ENCODE results near the gene RIPK1. TPM values are rescaled to one million over a fixed set of nuclear protein-coding genes. Genes with fewer than 3 reads are reported as not detected.

The RIPK1 gene
- total and polyA plus RNA-seq, 9 of the 15 experiments (the other 6 are each of a cell fraction or from before 2014, with no cell fraction given) = 3.8 to 24.9 (median 17.7) TPM

DNA sequence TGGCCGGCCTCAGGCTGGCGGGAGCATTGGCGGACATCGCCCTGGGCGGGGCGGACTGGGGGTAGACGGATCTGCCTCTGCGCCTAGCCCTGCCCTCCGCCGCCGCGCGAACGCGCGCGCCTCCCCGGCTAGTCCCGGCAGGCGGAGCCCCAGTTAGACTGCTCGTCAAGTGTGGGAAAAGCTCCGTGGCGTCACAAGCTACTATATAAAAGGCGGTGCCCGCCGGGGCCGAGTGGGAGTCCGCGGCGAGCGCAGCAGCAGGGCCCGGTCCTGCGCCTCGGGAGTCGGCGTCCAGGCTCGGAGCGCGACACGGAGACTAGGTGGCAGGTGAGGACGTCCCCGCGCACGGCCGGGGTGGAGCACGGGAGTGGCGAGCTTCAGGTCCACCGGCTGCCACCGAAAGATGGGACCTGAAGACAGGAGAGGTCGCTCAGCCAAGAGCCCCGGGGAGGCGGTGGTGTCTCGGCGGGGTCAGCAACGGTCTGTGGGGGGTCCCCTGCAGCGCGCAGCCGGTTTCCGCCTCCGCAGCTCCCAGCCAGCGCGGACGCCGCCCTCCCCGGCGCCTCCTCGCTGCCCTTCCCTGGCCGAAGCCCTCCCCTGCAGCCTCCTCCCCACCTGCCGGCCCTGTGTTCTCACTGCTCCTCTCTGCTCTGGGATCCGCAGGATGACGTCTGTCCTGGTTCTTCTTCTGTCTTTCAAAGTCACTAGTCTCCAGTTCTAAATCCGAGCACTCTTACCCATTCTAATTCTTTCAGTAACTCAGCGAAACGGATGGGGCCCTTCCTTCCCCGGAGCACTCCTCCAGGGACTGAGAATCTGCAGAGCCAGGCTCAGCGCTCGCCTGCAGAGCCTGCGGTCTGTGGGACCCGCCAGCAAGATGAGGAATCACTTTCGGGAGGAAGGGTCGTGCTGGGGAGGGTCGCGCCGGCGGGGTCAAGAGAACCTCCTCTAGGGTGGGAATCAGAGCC is 4.3 kb upstream of the RIPK1 start (continued):
- TF ChIP-seq RNF219 (CRISPR knock-in tag; IDR thresholded peaks at IDR 0.05) (0 out of 2 replicates have a peak, but pooled peaks have one; percentile 34), BRD4 (IDR thresholded peaks at IDR 0.05) (no peak), ZNF57 (CRISPR knock-in tag; IDR thresholded peaks at IDR 0.05) (0 out of 2 replicates have a peak, but pooled peaks have one; percentile 54), ATF6 (CRISPR knock-in tag; IDR thresholded peaks at IDR 0.05) (no peak), SIRT6 (IDR thresholded peaks at IDR 0.05; ENCODE audit: low read depth, low read length) (no peak), POLR2A (conservative IDR thresholded peaks at IDR 0.05) (peak; percentile 95), RAD21 (CRISPR knock-in tag; conservative IDR thresholded peaks at IDR 0.05 in 1 of 2, IDR thresholded peaks at IDR 0.05 in 1 of 2) (peak; percentile 5 to 9; a peak in 1 of 4 replicates), CBX8 (IDR thresholded peaks at IDR 0.05; ENCODE audit: borderline replicate concordance, extremely low read depth, low read depth, low read length, poor library complexity, severe bottlenecking) (no peak), CEBPB (tag; IDR thresholded peaks at IDR 0.05) (no peak), MED1 (CRISPR knock-in tag; IDR thresholded peaks at IDR 0.05; ENCODE audit: borderline replicate concordance) (no peak), HNRNPUL1 (IDR thresholded peaks at IDR 0.05; ENCODE audit: low read length) (no peak), THRA (IDR thresholded peaks at IDR 0.05) (no peak), ZNF584 (CRISPR knock-in tag; IDR thresholded peaks at IDR 0.05; ENCODE audit: low read depth) (no peak), ZNF830 (CRISPR knock-in tag; IDR thresholded peaks at IDR 0.05) (no peak), GATAD2B (IDR thresholded peaks at IDR 0.05; ENCODE audit: borderline replicate concordance) (peak; percentile 20; the same call in 1 of the 2 replicates), CREB5 (CRISPR knock-in tag; IDR thresholded peaks at IDR 0.05) (no peak), NFE2L1 (tag; IDR thresholded peaks at IDR 0.05; ENCODE audit: borderline replicate concordance, low read depth) (no peak)
- TF ChIP-seq, protein P1, sequence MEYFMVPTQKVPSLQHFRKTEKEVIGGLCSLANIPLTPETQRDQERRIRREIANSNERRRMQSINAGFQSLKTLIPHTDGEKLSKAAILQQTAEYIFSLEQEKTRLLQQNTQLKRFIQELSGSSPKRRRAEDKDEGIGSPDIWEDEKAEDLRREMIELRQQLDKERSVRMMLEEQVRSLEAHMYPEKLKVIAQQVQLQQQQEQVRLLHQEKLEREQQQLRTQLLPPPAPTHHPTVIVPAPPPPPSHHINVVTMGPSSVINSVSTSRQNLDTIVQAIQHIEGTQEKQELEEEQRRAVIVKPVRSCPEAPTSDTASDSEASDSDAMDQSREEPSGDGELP (CRISPR knock-in tag; IDR thresholded peaks at IDR 0.05; ENCODE audit: borderline replicate concordance) = peak; percentile 82
